WTC11 (cell line): ENCODE results near the gene PPP1CA. TPM values are rescaled to one million over a fixed set of nuclear protein-coding genes. Genes with fewer than 3 reads are reported as not detected.

Source experiments
- ATF1 ChIP-seq: sonication (generic); formaldehyde crosslinking; IDR thresholded peaks from 2 replicates; pipeline ENCODE4 v1.8.1; 2023; ENCODE audit warnings: mild to moderate bottlenecking, moderate library complexity, missing genetic modification reagents
- ATF3 ChIP-seq: sonication (generic); formaldehyde crosslinking; conservative IDR thresholded peaks from 2 replicates; pipeline ENCODE4 v1.8.1; 2022; ENCODE audit warnings: mild to moderate bottlenecking, missing genetic modification reagents
- CREB1 ChIP-seq: sonication (generic); formaldehyde crosslinking; IDR thresholded peaks from 2 replicates; pipeline ENCODE4 v1.8.0; 2023; ENCODE audit warnings: mild to moderate bottlenecking, missing genetic modification reagents
- E2F1 ChIP-seq: sonication (generic); formaldehyde crosslinking; IDR thresholded peaks from 2 replicates; pipeline ENCODE4 v1.8.0; 2022; ENCODE audit warnings: mild to moderate bottlenecking, missing genetic modification reagents
- ESRRA ChIP-seq: sonication (generic); formaldehyde crosslinking; IDR thresholded peaks from 2 replicates; pipeline ENCODE4 v1.8.1; 2022; ENCODE audit warnings: mild to moderate bottlenecking, missing genetic modification reagents, borderline replicate concordance
- ETV6 ChIP-seq: sonication (generic); formaldehyde crosslinking; IDR thresholded peaks from 2 replicates; pipeline ENCODE4 v1.8.1; 2022; ENCODE audit warnings: mild to moderate bottlenecking, missing genetic modification reagents
- FOXK1 ChIP-seq: sonication (generic); formaldehyde crosslinking; IDR thresholded peaks from 2 replicates; pipeline ENCODE4 v1.8.0; 2022; ENCODE audit warnings: mild to moderate bottlenecking, moderate library complexity, missing genetic modification reagents
- FOXP1 ChIP-seq: sonication (generic); formaldehyde crosslinking; IDR thresholded peaks from 2 replicates; pipeline ENCODE4 v1.8.0; 2022; ENCODE audit warnings: missing genetic modification reagents, mild to moderate bottlenecking, moderate library complexity, borderline replicate concordance
- HMGA2 ChIP-seq: fragments of 250-450 bp; sonication (Bioruptor Pico); IDR thresholded peaks from 2 replicates; pipeline ENCODE4 v1.4.0; 2021; ENCODE audit warnings: mild to moderate bottlenecking, moderate library complexity
- IRF1 ChIP-seq: sonication (generic); formaldehyde crosslinking; IDR thresholded peaks from 2 replicates; pipeline ENCODE4 v1.8.0; 2023; ENCODE audit warnings: missing genetic modification reagents
- MXD4 ChIP-seq: fragments of 250-450 bp; sonication (Bioruptor Pico); IDR thresholded peaks from 2 replicates; pipeline ENCODE4 v1.8.0; 2021; ENCODE audit warnings: mild to moderate bottlenecking, moderate library complexity, borderline replicate concordance
- MYBL2 ChIP-seq: sonication (generic); formaldehyde crosslinking; IDR thresholded peaks from 2 replicates; pipeline ENCODE4 v1.8.1; 2023; ENCODE audit warnings: mild to moderate bottlenecking, moderate library complexity, missing genetic modification reagents
- NFATC4 ChIP-seq: fragments of 250-450 bp; sonication (Bioruptor Pico); IDR thresholded peaks from 2 replicates; pipeline ENCODE4 v1.9.0; 2021; ENCODE audit warnings: mild to moderate bottlenecking
- NR2C2 ChIP-seq: sonication (generic); formaldehyde crosslinking; IDR thresholded peaks from 2 replicates; pipeline ENCODE4 v1.8.0; 2022; ENCODE audit warnings: mild to moderate bottlenecking, missing genetic modification reagents
- PRDM15 ChIP-seq: sonication (generic); formaldehyde crosslinking; IDR thresholded peaks from 2 replicates; pipeline ENCODE4 v1.8.0; 2022; ENCODE audit warnings: missing genetic modification reagents
- RORB ChIP-seq: fragments of 250-450 bp; sonication (Bioruptor Pico); IDR thresholded peaks from 2 replicates; pipeline ENCODE4 v1.9.0; 2021; ENCODE audit warnings: mild to moderate bottlenecking
- SP1 ChIP-seq: sonication (generic); formaldehyde crosslinking; conservative IDR thresholded peaks from 2 replicates; pipeline ENCODE4 v1.8.1; 2022; ENCODE audit warnings: missing genetic modification reagents
- TEAD4 ChIP-seq: sonication (generic); formaldehyde crosslinking; IDR thresholded peaks from 2 replicates; pipeline ENCODE4 v1.8.0; 2022; ENCODE audit warnings: mild to moderate bottlenecking, missing genetic modification reagents
- TP53 ChIP-seq: sonication (generic); formaldehyde crosslinking; IDR thresholded peaks from 2 replicates; pipeline ENCODE4 v1.8.1; 2023; ENCODE audit warnings: mild to moderate bottlenecking, missing genetic modification reagents
- USF1 ChIP-seq: sonication (generic); formaldehyde crosslinking; IDR thresholded peaks from 2 replicates; pipeline ENCODE4 v1.8.0; 2022; ENCODE audit warnings: mild to moderate bottlenecking, missing genetic modification reagents
- ZNF281 ChIP-seq: sonication (generic); formaldehyde crosslinking; IDR thresholded peaks from 2 replicates; pipeline ENCODE4 v1.8.0; 2023; ENCODE audit warnings: mild to moderate bottlenecking, missing genetic modification reagents
- ZSCAN18 ChIP-seq: fragments of 250-450 bp; sonication (Bioruptor Pico); IDR thresholded peaks from 2 replicates; pipeline ENCODE4 v2.1.2; 2022; ENCODE audit warnings: mild to moderate bottlenecking, moderate library complexity
- total RNA-seq: library from RNA; stranded (reverse); gene quantifications from 3 replicates; pipeline ENCODE4 v1.2.3, GENCODE V29; 2021
- TF ChIP-seq, protein P1 (sequence below): sonication (generic); formaldehyde crosslinking; IDR thresholded peaks from 2 replicates; pipeline ENCODE4 v1.8.1; 2022; ENCODE audit warnings: missing genetic modification reagents, borderline replicate concordance
- TF ChIP-seq, protein P2 (sequence below): sonication (generic); formaldehyde crosslinking; IDR thresholded peaks from 2 replicates; pipeline ENCODE4 v1.8.0; 2022; ENCODE audit warnings: mild to moderate bottlenecking, missing genetic modification reagents

Gene PPP1CA
- total RNA-seq, 1 experiment from 2014 or later = 220 TPM

DNA sequence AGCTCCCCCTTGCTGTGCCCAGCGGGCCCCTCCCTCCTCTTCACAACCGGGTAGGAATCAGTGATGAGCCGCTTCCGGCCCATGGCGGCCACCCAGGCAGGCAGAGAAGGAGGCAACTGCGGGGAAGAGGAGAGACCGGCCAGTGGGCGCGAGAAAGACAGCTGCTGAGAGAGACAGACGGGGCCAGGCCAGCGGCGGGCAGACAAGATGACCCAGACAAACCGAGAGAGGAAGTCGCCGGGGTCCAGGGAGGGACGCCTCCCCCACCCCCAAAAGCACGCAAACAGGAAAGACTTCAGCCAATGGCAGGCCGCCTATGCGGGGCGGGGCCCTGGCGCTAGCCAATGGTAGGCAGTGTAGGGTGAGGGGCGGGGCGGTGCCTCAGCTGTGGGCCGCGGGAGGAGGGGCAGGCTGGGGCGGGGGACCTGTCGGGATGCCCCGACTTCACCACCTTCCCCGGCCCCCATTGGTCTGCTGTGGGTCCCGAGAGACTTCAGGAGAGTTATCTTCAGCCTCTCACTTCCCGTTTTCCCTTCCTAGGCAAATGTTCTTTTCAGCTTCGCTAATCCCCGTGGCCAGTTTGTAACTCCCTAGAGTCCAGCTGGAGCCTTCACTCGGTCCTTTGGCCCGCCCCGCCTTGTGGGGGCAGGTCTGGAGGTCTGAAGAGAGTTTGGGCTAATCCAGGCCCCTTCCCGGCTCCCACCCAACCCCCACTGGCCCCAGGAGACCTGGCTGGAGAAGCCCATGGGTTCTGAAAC lies 48.2 kb downstream of the PPP1CA start, which contains the start of gene POLD4 (continued):
- TF ChIP-seq ETV6 (CRISPR knock-in tag) (no peak), ATF1 (no peak), ESRRA (CRISPR knock-in tag) (no peak), USF1 (CRISPR knock-in tag) (no peak), PRDM15 (no peak), ZNF281 (CRISPR knock-in tag) (0 out of 2 replicates have a peak, but pooled peaks have one; percentile 41), MYBL2 (CRISPR knock-in tag) (no peak), IRF1 (CRISPR knock-in tag) (no peak), ATF3 (CRISPR knock-in tag) (no peak), TP53 (CRISPR knock-in tag) (0 out of 2 replicates have a peak, but pooled peaks have one; percentile 27), NR2C2 (CRISPR knock-in tag) (no peak), RORB (no peak), TEAD4 (CRISPR knock-in tag) (no peak), FOXK1 (peak; percentile 62; the same call in 1 of the 2 replicates), CREB1 (CRISPR knock-in tag) (no peak), NFATC4 (CRISPR knock-in tag) (no peak), SP1 (CRISPR knock-in tag) (peak; percentile 94), FOXP1 (CRISPR knock-in tag) (no peak), MXD4 (CRISPR knock-in tag) (no peak), HMGA2 (no peak), E2F1 (CRISPR knock-in tag) (no peak), ZSCAN18 (CRISPR knock-in tag) (no peak)
- TF ChIP-seq, protein P1, sequence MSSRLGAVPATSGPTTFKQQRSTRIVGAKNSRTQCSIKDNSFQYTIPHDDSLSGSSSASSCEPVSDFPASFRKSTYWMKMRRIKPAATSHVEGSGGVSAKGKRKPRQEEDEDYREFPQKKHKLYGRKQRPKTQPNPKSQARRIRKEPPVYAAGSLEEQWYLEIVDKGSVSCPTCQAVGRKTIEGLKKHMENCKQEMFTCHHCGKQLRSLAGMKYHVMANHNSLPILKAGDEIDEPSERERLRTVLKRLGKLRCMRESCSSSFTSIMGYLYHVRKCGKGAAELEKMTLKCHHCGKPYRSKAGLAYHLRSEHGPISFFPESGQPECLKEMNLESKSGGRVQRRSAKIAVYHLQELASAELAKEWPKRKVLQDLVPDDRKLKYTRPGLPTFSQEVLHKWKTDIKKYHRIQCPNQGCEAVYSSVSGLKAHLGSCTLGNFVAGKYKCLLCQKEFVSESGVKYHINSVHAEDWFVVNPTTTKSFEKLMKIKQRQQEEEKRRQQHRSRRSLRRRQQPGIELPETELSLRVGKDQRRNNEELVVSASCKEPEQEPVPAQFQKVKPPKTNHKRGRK (CRISPR knock-in tag) = no peak
- TF ChIP-seq, protein P2, sequence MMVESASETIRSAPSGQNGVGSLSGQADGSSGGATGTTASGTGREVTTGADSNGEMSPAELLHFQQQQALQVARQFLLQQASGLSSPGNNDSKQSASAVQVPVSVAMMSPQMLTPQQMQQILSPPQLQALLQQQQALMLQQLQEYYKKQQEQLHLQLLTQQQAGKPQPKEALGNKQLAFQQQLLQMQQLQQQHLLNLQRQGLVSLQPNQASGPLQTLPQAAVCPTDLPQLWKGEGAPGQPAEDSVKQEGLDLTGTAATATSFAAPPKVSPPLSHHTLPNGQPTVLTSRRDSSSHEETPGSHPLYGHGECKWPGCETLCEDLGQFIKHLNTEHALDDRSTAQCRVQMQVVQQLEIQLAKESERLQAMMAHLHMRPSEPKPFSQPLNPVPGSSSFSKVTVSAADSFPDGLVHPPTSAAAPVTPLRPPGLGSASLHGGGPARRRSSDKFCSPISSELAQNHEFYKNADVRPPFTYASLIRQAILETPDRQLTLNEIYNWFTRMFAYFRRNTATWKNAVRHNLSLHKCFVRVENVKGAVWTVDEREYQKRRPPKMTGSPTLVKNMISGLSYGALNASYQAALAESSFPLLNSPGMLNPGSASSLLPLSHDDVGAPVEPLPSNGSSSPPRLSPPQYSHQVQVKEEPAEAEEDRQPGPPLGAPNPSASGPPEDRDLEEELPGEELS (CRISPR knock-in tag) = peak; percentile 25; the same call in 1 of the 2 replicates
